GOT3 (cell line): ENCODE results near the gene EGLN1.

Experiments used
- DNase-seq: peaks from one replicate; lab custom pipeline; 2025; ENCODE audit warnings: mixed read lengths; lab: John Stamatoyannopoulos, UW

EGLN1 gene

GRCh38 chr1:231326248-231326647, 95.8 kb downstream of the EGLN1 start:
- DNase-seq = no peak

- DNase-seq = no peak
These were observed 97.4 kb downstream of the EGLN1 start for GRCh38 chr1:231324660-231325059.

- DNase-seq = no peak
These were observed 99.1 kb downstream of the EGLN1 start for GRCh38 chr1:231322880-231323530.

- DNase-seq = no peak
These were observed 103.0 kb downstream of the EGLN1 start for GRCh38 chr1:231319080-231319479.

- DNase-seq = no peak
These were observed 103.5 kb downstream of the EGLN1 start for GRCh38 chr1:231318568-231318967.

- DNase-seq = no peak
These were observed 104.1 kb downstream of the EGLN1 start for GRCh38 chr1:231318015-231318355.

- DNase-seq = no peak
These were observed 104.6 kb downstream of the EGLN1 start for GRCh38 chr1:231317306-231318014.

- no peak for DNase-seq
These were observed 106.2 kb downstream of the EGLN1 start for GRCh38 chr1:231315887-231316286.
